NCI-H2227 (cell line): ENCODE measurements around the gene SAMD11.
"Not testable (repeated sequence)": the region's sequence is repeated elsewhere in the genome, so short reads cannot be mapped to it uniquely, and the experiment has no call there.

Experiments
- DNase-seq: peaks from one replicate; lab custom pipeline; 2025; ENCODE audit not compliant: unreplicated experiment; lab: John Stamatoyannopoulos, UW

Gene SAMD11

DNA sequence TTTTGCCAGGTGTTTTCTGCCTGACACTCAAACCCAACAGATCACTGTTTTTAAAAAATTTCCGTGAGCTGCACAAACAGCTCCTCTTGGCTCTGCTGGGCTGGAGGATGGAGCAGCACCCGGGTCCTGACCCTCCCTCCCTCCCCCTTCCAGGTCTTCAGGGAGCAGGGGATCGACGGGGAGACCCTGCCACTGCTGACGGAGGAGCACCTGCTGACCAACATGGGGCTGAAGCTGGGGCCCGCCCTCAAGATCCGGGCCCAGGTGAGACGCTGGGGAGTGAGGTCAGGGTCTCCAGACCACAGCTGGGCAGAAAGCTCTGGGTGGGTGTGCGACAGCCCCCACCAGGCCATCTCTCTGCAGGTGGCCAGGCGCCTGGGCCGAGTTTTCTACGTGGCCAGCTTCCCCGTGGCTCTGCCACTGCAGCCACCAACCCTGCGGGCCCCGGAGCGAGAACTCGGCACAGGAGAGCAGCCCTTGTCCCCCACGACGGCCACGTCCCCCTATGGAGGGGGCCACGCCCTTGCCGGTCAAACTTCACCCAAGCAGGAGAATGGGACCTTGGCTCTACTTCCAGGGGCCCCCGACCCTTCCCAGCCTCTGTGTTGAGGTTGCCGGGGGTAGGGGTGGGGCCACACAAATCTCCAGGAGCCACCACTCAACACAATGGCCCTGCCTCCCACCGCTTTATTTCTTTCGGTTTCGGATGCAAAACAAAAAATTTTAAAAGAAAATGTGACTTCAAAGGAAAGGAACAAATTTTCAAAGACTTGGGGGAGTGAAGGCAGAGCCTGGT is 20.0 kb downstream of the SAMD11 start:
- no peak for DNase-seq

DNA sequence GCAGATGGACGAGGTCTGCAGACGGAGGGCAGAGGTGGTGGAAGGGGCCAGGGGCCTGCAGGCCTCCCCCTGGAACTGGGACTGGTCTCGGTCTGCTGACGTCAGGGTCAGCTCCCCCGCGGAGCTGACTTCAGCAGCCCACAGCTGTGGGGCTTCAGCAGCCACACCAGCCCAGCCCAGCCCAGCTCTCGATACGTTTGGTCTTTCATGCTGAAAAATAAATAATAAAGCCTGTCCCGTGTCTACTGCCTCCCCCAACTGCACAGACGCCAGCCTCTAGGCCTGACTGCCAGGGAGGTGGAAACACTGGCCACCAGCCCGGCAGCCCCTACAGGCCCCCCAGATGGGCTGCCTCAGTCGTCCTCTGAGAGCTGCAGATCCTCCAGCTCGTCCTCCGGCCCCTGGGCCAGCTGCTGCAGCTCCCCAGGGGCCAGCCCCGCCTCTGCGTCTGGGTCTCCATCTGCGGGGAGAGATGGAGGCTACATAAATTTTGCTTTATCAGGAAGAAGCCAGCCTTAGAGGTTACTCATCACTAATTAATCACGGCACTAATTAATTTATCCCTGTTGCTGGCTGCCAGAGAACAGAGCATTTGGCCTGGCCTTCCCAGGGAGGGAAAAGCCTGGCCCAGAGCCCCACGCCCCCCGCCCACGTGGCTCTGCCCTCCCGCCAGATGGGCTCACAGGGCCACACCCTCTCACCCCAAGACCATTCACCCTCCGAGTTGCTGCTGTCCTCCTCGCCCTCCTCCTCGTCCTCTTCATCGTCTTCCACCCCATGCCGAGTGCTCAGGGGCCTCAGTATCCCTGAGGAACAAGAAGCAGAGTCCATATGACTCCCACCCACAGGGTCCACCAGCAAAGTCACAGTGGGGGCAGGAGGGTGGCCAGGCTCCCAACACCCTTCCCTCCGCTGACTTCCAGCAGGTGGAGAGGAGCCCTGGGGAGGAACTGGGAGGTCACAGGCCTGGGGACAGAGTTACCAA is 20.9 kb downstream of the SAMD11 start:
- DNase-seq = peak; percentile 60

- no peak for DNase-seq
Observed at GRCh38 chr1:945688-946556, 22.2 kb downstream of the SAMD11 start.

GRCh38 chr1:946811-947210 is 23.1 kb downstream of the SAMD11 start:
- not testable (repeated sequence) for DNase-seq

DNA sequence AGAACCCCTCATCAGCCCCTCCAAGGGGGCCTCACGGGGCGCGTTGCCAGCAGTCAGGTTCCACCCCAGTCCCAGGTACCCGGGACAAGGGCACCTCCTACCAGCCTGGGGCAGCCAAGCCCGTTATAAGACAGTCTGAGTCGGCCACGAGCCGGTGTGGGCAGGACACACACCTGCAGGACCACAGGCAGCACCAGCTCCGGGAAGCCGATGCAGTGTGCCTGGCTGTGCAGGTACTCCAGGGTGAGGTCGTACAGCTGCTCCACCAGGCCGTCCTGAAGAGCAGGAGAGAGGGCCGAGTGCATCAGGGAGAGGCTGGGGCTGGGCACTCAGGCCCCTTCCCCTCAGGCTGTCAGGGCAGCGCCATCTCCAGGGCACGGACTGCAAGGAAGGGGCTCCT is 24.2 kb downstream of the SAMD11 start:
- DNase-seq = no peak

DNA sequence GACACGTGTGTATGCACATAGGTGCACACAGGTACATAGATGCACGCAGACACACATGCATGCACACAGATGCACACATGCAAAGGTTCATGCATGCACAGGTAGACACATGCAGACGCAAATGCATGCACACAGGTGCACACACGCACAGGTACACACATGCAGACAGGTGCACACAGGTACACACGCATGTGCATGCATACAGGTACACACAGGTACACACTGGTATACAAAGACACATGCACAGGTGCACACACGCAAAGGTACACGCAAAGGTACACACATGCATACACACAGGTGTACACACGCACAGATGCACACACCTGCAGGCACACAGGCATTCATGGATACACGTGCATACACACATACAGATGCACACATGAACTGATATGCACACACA is 26.5 kb downstream of the SAMD11 start:
- no peak for DNase-seq

- no peak for DNase-seq
Observed at GRCh38 chr1:950881-951280, 27.2 kb downstream of the SAMD11 start.

- DNase-seq = no peak
Observed at GRCh38 chr1:951364-951763, 27.6 kb downstream of the SAMD11 start.

DNA sequence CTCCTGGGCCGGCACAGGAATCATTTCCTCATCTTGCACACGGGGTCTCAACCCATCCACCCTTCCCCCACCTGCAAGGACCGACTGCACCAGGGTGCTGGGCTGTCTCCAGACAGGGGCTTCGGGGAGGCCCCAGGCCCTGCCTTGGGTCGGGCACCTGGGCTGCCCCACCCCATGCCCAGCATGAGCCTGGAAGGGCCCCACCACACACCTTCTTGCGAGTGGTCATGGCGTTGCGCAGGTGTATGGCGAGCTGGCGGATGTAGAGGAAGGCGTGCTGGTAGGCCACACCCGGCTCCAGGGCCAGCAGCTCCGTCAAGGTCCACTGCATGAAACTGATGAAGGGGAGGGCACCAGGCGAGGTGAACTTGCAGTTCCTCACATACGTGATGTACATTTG is 28.5 kb downstream of the SAMD11 start:
- DNase-seq = no peak

GRCh38 chr1:952603-953002 is 28.9 kb downstream of the SAMD11 start:
- DNase-seq = no peak

DNA sequence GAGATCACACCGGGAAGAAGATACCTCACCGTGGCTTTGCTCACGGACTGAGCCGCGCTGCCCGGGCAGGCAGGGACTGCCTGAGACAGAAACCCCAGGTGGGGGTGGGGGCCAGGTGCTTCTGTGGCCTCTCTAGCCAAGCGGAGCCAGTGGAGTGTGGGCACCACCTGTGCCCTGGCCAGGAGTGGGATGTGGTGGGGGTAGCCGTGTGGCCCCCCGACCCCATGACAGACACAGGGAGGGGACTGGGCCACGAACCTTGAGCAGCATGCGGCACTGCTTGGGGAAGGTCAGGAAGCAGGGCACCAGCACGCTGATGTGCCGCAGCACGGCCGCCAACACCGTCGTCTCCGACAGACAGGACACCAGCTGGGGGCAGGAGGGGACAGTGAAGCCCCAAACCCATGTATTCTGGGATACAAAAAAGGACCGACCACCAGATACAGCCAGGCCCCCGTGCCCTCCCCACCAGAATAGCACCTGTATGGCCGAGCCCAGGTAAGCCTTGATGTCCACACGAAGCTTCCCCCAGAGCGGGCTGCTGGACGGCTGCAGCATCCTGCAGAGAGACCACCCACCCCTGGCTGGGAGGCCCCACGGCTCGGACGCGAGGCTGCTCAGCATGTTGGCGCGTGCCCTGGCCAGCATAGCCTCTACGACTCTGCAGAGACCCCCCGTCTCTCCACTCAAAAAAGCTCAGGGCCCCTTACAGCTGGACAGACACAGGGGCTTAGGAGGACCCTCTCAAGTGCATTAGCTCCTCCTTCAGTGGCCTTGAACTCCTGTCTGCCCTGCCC is 30.0 kb downstream of the SAMD11 start:
- DNase-seq = no peak

- no peak for DNase-seq
Observed at GRCh38 chr1:954927-955326, 31.2 kb downstream of the SAMD11 start.

DNA sequence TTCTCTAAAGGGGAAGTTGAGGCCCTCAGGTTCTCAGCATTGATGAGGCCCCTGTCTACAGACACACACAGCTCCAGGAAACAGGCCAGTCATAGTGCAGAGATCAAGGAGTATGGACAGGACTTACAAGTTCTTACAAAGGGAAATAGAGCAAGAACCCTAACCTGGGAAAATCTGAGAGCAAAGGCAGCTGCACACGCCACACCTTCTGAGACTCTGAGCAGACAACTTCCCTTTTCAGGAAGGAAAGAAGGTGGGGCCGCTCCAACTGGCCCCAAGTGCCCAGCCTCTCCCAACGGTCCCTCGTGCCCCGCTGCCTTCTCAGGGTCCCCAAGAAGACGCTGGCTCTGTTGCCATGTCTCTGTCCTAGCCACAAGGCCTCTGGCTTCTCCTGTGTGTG is 31.8 kb downstream of the SAMD11 start:
- DNase-seq = no peak

- no peak for DNase-seq
Observed at GRCh38 chr1:956636-957035, 32.9 kb downstream of the SAMD11 start.

DNA sequence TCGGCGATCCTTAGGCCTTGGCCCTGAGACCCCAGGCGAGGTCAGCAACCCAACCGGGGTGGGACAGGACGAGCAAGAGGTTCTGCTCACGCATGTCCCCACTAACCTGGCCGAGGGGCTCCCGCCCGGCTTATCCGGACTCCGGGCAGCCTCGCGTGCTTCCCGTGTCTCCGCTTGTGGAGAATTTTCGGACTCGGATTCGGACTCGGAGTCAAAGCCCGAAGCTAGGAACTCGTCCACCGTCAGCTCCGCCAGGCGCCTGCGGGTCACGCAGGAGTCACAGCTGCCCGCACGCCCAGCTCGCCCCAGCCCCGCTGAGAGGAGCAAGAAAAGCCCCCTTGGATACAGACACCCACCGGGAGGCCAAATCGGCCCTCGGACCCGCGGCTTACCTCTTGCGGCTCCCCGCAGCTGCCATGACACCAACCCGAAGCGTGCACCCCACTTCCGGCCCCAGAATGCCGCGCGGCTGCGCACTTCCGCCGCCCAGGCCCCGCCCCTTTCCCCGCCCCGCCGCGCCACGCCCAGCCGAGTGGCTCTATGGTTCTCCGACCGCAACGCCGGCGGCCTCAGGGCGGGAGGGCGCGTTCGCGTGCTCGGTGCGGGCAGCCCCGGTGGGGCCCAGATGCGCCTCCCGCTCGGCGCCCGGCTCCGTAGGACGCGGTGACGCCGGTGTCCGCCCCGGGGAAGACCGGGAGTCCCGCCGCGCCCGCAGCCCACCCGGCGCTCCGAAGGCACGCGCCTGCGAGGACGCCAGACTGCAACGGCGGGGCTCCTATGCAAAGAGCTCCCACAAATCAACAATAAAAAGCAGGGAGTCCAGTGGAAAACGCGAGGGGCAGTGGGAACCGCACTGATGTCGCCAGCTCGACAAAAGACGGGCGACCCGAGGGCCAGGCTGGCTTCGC is 35.4 kb downstream of the SAMD11 start, which contains the start of gene NOC2L:
Gene NOC2L, minus strand, starts transcription at position 434 of the 908 bp plus-strand sequence. Its CDS starts 16 bp downstream, at position 418.
- DNase-seq = peak; percentile 93

- no peak for DNase-seq
Observed at GRCh38 chr1:959731-960362, 36.1 kb downstream of the SAMD11 start.

DNA sequence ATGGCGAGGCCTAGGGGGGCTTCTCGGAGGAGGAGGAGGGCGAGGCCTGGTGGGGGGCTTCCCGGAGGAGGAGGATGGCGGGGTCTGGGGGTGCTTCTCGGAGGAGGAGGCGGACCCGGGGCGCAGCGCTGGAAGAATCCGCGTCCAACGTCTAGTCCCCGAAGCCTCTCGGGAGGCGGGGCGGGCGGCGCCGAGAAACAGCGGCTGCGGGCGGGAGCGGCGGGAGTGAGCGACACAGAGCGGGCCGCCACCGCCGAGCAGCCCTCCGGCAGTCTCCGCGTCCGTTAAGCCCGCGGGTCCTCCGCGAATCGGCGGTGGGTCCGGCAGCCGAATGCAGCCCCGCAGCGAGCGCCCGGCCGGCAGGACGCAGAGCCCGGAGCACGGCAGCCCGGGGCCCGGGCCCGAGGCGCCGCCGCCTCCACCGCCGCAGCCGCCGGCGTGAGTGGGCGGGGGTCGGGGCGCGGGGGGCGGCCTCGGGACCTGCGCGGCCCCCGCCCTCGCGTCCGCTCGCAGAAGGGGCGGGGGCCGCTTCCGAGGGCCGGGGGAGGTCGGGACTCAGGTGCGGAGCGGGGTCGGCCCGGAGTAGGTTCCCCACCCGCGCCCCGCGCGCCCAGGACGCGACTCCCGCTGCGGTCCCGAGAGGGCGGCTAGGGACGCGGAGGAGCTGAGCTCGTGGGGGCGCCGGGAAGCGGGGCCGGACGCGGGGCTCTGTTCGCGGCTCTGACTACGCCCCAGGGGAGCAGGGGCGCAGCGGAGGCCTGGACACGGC is 36.8 kb downstream of the SAMD11 start, which contains the start of gene KLHL17:
Gene KLHL17, plus strand, starts transcription at position 222 of the 769 bp plus-strand sequence. Its CDS starts 110 bp downstream, at position 332.
- DNase-seq = peak; percentile 75
